ENCODE data around the gene PPP1R3G. TPM values are rescaled to one million over a fixed set of nuclear protein-coding genes. Genes with fewer than 3 reads are reported as not detected.

PPP1R3G gene
- total RNA-seq, 5 donors from 2014 or later (not counting 1 experiment from before 2014, with no cell fraction given) = 0.06 to 0.07 TPM; not detected in 3

DNA sequence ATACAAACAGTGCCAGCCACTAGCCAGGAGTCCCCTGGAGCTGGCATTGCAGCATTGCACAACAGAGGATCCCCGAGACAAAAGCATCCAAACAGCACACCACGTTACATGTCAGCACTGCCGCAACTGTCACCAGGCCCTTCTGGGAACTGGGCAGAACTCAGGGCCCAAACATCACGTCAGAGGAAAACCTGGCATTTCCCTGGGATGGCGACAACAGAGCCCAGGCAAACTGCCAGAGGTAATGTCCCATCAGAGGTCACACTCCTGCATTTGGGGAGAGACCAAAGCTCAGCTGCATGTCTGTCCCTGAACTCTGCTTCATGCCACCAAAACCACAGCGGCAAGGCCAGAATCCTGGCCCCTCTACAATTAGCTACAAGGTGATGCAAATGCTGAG lies 36.3 kb downstream of the PPP1R3G start:
- no peaks in the 10 kb centered on the region for H3K27me3 Mint-ChIP-seq
- H3K27ac Mint-ChIP-seq = no peak overlapping the region
- Histone ChIP-seq H3K27me3 (replicated peaks in 1 of 2; ENCODE audit: control insufficient read depth in 2 of 2, extremely low read depth in 1 of 2, insufficient read depth in 2 of 2, low read length in 1 of 2) (no peaks in the 10 kb centered on the region), H3K4me3 (ENCODE audit: control insufficient read depth in 1 of 2, extremely low read depth in 1 of 2, low read length in 1 of 2) (no peak overlapping the region), H3K4me1 (ENCODE audit: control insufficient read depth in 1 of 2, extremely low read depth in 1 of 2, insufficient read depth in 2 of 2, low read length in 2 of 2) (no peaks in the 10 kb centered on the region), H3K9me3 (no peaks in the 10 kb centered on the region), H3K36me3 (ENCODE audit: control insufficient read depth in 2 of 2, extremely low read depth in 1 of 2, insufficient read depth in 1 of 2, low read length in 1 of 2) (no peaks in the 10 kb centered on the region), H3K27ac (ENCODE audit: low read length) (no peak overlapping the region)
- no peak overlapping the region for H3K4me3 Mint-ChIP-seq
- ChIA-PET POLR2A (no interaction called here), CTCF (no interaction called here)
- DNase-seq (no peak), ATAC-seq (replicated peaks in 1 of 4) (no peak)
- no peaks in the 10 kb centered on the region for H3K9me3 Mint-ChIP-seq
- 85% methylated on average over 5 of the region's 6 CpGs for WGBS (ENCODE audit: insufficient coverage)
- H3K4me1 Mint-ChIP-seq = no peaks in the 10 kb centered on the region
- peaks cover 5% of the 10 kb centered on the region for H3K36me3 Mint-ChIP-seq

DNA sequence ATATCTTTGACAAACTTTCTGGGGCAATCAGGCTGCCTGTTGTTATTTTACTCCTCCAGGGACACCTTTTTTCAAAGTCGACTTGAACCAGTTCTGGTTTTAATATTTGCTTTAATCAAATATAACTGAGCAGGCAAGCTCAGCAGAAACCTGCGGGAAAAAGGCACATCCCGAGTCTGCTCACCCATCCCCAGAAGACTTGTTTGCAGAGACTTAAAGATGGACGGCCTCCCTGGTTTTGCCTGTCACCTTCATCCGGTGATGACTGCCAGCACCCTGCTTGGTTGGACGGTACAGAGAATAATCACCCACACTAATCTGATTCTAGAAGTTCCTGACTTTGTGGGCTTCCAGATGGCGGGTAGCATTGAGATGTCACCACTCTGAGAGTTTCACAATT lies 36.8 kb downstream of the PPP1R3G start:
- ChIA-PET POLR2A (no interaction called here), CTCF (no interaction called here)
- WGBS (ENCODE audit: insufficient coverage) = 93% methylated on average over 6 of the region's 7 CpGs
- Histone ChIP-seq H3K4me3 (ENCODE audit: control insufficient read depth in 1 of 2, extremely low read depth in 1 of 2, low read length in 1 of 2) (no peak overlapping the region), H3K27ac (ENCODE audit: low read length) (no peak overlapping the region), H3K36me3 (ENCODE audit: control insufficient read depth in 2 of 2, extremely low read depth in 1 of 2, insufficient read depth in 1 of 2, low read length in 1 of 2) (no peaks in the 10 kb centered on the region), H3K9me3 (no peaks in the 10 kb centered on the region), H3K27me3 (replicated peaks in 1 of 2; ENCODE audit: control insufficient read depth in 2 of 2, extremely low read depth in 1 of 2, insufficient read depth in 2 of 2, low read length in 1 of 2) (no peaks in the 10 kb centered on the region), H3K4me1 (ENCODE audit: control insufficient read depth in 1 of 2, extremely low read depth in 1 of 2, insufficient read depth in 2 of 2, low read length in 2 of 2) (no peaks in the 10 kb centered on the region)
- H3K4me1 Mint-ChIP-seq = no peaks in the 10 kb centered on the region
- DNase-seq (no peak), ATAC-seq (replicated peaks in 1 of 4) (no peak)
- no peak overlapping the region for H3K4me3 Mint-ChIP-seq
- H3K27me3 Mint-ChIP-seq = no peaks in the 10 kb centered on the region
- peaks cover 5% of the 10 kb centered on the region for H3K36me3 Mint-ChIP-seq
- no peak overlapping the region for H3K27ac Mint-ChIP-seq
- H3K9me3 Mint-ChIP-seq = no peaks in the 10 kb centered on the region

DNA sequence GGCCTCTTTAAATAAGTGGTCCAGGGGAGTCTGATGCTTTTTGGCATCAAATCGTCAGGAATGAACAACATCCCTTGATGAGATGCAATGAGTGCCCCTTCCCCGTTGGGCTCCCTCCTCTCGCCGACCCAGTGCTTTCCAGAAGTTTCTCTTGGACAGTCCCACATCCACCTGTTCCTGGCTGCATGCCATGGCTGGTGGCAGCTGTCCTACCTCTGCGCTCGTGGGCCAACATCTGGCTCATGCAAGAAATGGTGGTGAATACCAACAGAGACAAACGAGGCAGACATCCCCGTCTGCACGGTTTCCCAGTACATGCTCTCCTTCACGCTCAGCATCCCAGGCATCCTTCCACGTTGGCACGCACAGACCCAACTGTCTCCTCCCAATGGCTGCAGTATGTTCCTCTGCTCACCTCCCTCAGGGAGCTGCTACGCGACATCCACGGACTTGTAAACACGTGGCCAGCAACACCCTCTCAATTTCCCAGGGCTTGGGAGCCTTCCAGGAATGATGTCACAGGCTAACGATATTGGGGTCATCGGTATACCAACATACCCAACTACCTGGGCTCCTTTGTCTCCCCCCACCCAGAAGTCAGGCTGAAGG lies 37.5 kb downstream of the PPP1R3G start:
- H3K9me3 Mint-ChIP-seq = no peaks in the 10 kb centered on the region
- POLR2A ChIA-PET = no interaction called here

DNA sequence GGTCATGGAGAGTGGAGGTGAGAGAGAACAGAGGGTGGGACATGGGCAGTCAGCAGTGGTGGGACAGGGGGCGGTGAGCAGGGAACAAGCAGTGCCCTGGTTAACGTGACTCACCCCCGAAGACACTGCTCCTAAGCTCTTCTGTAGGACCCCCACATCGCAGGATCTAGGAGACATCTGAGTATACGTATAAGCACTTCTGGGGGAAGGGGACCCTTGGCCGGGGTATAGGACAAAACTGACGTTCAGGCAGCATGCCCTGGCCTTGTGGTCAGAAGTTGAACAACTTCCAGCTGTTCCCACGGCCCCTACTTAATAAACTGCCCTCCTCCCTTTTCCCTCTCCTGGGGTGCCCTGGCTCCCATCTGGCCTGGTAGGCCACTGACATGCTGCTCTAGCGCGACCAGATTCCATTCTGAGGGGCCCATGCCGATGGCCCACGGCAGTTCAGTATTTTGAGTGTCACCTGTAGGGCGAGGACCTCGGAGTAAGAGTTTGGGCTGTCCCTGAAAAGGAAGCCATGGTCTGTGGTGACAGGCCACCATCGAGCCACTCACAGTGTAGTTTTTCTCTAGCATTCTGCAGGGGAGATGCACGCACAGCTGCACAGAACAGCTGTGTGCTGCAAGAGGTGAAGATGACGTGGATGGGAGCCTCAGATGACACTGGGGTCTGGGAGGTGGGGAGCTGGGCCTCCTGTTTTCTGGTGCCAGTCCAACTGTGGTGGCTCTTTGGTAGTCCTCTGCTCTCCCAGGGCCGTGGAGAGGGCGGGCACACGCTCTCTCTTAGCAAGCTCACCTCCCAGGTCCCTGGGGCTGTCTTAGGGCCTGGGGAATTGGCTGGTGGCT lies 38.4 kb downstream of the PPP1R3G start:
- Mint-ChIP-seq H3K36me3 (no peaks in the 10 kb centered on the region), H3K27me3 (no peaks in the 10 kb centered on the region), H3K27ac (no peak overlapping the region), H3K4me3 (no peak overlapping the region), H3K4me1 (peaks cover 0 to under 1% (median 0%) of the 10 kb centered on the region in 3 donors), H3K9me3 (no peaks in the 10 kb centered on the region)
- no peak overlapping the region for H3K27ac ChIP-seq (ENCODE audit: low read length)
- CTCF ChIA-PET = no interaction called here
- H3K9me3 ChIP-seq = no peaks in the 10 kb centered on the region
- DNase-seq = peak in 1 of 35 experiments; percentile 9
- peaks cover 0 to 2% of the 10 kb centered on the region in 2 experiments for H3K4me1 ChIP-seq (ENCODE audit: control insufficient read depth in 1 of 2, extremely low read depth in 1 of 2, insufficient read depth in 2 of 2, low read length in 2 of 2)
- POLR2A ChIA-PET = no interaction called here
- H3K4me3 ChIP-seq (ENCODE audit: control insufficient read depth in 1 of 2, extremely low read depth in 1 of 2, low read length in 1 of 2) = no peak overlapping the region
- H3K36me3 ChIP-seq (ENCODE audit: control insufficient read depth in 2 of 2, extremely low read depth in 1 of 2, insufficient read depth in 1 of 2, low read length in 1 of 2) = no peaks in the 10 kb centered on the region
- H3K27me3 ChIP-seq (replicated peaks in 1 of 2; ENCODE audit: control insufficient read depth in 2 of 2, extremely low read depth in 1 of 2, insufficient read depth in 2 of 2, low read length in 1 of 2) = no peaks in the 10 kb centered on the region
- 90% methylated on average over 15 of the region's 20 CpGs for WGBS (ENCODE audit: insufficient coverage)
- no peak for ATAC-seq (replicated peaks in 1 of 4)

More for the DNA sequence above, 37.5 kb downstream of the PPP1R3G start:
- Histone ChIP-seq H3K9me3 (no peaks in the 10 kb centered on the region), H3K4me1 (ENCODE audit: control insufficient read depth in 1 of 2, extremely low read depth in 1 of 2, insufficient read depth in 2 of 2, low read length in 2 of 2) (no peaks in the 10 kb centered on the region), H3K36me3 (ENCODE audit: control insufficient read depth in 2 of 2, extremely low read depth in 1 of 2, insufficient read depth in 1 of 2, low read length in 1 of 2) (no peaks in the 10 kb centered on the region), H3K27ac (ENCODE audit: low read length) (no peak overlapping the region), H3K27me3 (replicated peaks in 1 of 2; ENCODE audit: control insufficient read depth in 2 of 2, extremely low read depth in 1 of 2, insufficient read depth in 2 of 2, low read length in 1 of 2) (no peaks in the 10 kb centered on the region), H3K4me3 (ENCODE audit: control insufficient read depth in 1 of 2, extremely low read depth in 1 of 2, low read length in 1 of 2) (no peak overlapping the region)
- no peak for ATAC-seq (replicated peaks in 1 of 4)
- CTCF ChIA-PET = no interaction called here
- Mint-ChIP-seq H3K4me3 (no peak overlapping the region), H3K36me3 (peaks cover 2% of the 10 kb centered on the region), H3K27ac (no peak overlapping the region), H3K4me1 (no peaks in the 10 kb centered on the region), H3K27me3 (no peaks in the 10 kb centered on the region)
- no peak for DNase-seq
- WGBS (ENCODE audit: insufficient coverage) = 94% methylated on average over 15 of the region's 18 CpGs

DNA sequence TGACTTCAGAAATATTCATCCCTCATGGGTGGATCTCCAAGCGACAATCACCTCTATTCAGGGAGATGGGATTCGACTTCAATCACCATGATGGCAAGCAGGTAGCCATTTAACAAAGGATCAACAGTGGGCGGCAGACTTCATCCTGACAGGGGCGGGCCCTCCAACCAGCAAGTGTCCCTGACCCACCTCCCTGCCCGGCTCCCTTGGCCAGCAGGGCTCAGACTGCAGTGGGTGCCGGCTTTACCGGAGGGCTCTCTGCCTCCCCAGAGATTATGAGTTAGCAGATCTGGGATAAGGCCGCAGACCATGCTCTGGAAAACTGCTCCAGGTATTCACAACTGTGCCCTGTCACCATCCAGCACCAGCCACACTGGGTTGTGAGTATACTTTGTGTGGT lies 39.4 kb downstream of the PPP1R3G start:
- H3K36me3 ChIP-seq (ENCODE audit: control insufficient read depth in 2 of 2, extremely low read depth in 1 of 2, insufficient read depth in 1 of 2, low read length in 1 of 2) = no peaks in the 10 kb centered on the region
- Mint-ChIP-seq H3K9me3 (no peaks in the 10 kb centered on the region), H3K27ac (no peak overlapping the region), H3K36me3 (peaks cover 3% of the 10 kb centered on the region), H3K4me1 (peaks cover 0 to 11% (median 0%) of the 10 kb centered on the region in 3 donors), H3K4me3 (no peak overlapping the region), H3K27me3 (no peaks in the 10 kb centered on the region)
- ChIA-PET POLR2A (no interaction called here), CTCF (no interaction called here)
- H3K27me3 ChIP-seq (replicated peaks in 1 of 2; ENCODE audit: control insufficient read depth in 2 of 2, extremely low read depth in 1 of 2, insufficient read depth in 2 of 2, low read length in 1 of 2) = no peaks in the 10 kb centered on the region
- DNase-seq (no peak), ATAC-seq (replicated peaks in 1 of 4) (no peak)
- H3K27ac ChIP-seq (ENCODE audit: low read length) = no peak overlapping the region
- H3K4me3 ChIP-seq (ENCODE audit: control insufficient read depth in 1 of 2, extremely low read depth in 1 of 2, low read length in 1 of 2) = no peak overlapping the region
- no peaks in the 10 kb centered on the region for H3K9me3 ChIP-seq
- peaks cover 0 to 2% of the 10 kb centered on the region in 2 experiments for H3K4me1 ChIP-seq (ENCODE audit: control insufficient read depth in 1 of 2, extremely low read depth in 1 of 2, insufficient read depth in 2 of 2, low read length in 2 of 2)
- WGBS (ENCODE audit: insufficient coverage) = 89% methylated on average over 7 of the region's 8 CpGs

DNA sequence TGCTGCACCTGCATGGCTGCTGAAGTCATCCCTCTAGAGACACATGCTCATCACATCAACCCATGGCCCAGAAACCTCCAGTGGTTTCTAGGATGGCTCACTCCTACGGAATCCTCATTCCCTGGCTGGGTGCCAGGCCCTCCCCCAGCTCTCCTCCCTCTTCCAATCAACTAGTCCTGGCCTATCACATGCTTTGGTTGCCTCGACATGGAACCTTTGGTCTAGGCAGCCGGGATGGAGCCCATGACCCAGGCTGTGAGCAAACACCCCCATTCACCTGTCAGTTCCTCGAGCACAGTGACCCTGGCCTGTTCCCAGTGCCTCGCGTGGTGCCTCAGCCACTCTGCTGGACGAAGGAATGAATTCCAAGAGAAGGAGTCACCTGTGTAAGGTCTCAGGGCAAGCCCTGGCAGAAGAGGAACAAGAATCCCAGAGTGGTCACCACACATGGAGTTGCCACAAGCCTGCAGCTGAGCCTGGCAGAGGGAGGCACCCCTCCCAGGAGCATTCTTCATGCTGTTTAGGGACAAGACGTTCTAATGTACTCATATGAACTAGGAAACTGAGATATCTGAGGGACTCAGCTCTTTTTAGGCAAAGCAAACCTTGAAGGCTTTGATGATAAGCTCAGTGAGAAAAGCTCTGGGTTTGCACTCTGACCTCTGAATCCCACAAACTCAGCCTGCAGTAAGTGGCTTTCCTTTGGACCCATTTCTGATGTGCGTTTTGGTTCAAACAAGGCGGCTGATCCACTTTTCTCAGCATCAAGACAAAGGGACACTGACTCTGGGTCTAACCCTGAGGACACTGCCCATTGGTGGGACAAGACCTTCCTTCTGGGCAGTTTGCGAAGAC lies 40.2 kb downstream of the PPP1R3G start:
- peaks cover 5% of the 10 kb centered on the region for H3K36me3 Mint-ChIP-seq
- no peaks in the 10 kb centered on the region for H3K27me3 ChIP-seq (replicated peaks in 1 of 2; ENCODE audit: control insufficient read depth in 2 of 2, extremely low read depth in 1 of 2, insufficient read depth in 2 of 2, low read length in 1 of 2)
- H3K27ac Mint-ChIP-seq = no peak overlapping the region
- DNase-seq (no peak), ATAC-seq (replicated peaks in 1 of 4) (no peak)
- no peak overlapping the region for H3K4me3 Mint-ChIP-seq
- H3K4me1 ChIP-seq (ENCODE audit: control insufficient read depth in 1 of 2, extremely low read depth in 1 of 2, insufficient read depth in 2 of 2, low read length in 2 of 2) = peaks cover 0 to 2% of the 10 kb centered on the region in 2 experiments
- H3K4me1 Mint-ChIP-seq = peaks cover 0 to 14% (median 0%) of the 10 kb centered on the region in 3 donors
- no peaks in the 10 kb centered on the region for H3K9me3 Mint-ChIP-seq
- no peak overlapping the region for H3K27ac ChIP-seq (ENCODE audit: low read length)
- H3K27me3 Mint-ChIP-seq = no peaks in the 10 kb centered on the region
- H3K36me3 ChIP-seq (ENCODE audit: control insufficient read depth in 2 of 2, extremely low read depth in 1 of 2, insufficient read depth in 1 of 2, low read length in 1 of 2) = no peaks in the 10 kb centered on the region
- ChIA-PET POLR2A (no interaction called here), CTCF (interaction anchor here in 1 of 2 donors (0.6 kb wide), 1 partner anchor 872 kb away, joined by 4 read pairs; no protein-coding TSS in a partner anchor)
- 93% methylated on average over 10 of the region's 11 CpGs for WGBS (ENCODE audit: insufficient coverage)
- no peaks in the 10 kb centered on the region for H3K9me3 ChIP-seq
- H3K4me3 ChIP-seq (ENCODE audit: control insufficient read depth in 1 of 2, extremely low read depth in 1 of 2, low read length in 1 of 2) = no peak overlapping the region

Measured in T-cell (primary cell).